ENCODE measurements around the gene MRPL38. TPM values are rescaled to one million over a fixed set of nuclear protein-coding genes. Genes with fewer than 3 reads are reported as not detected.

MRPL38 gene
- total RNA-seq, 2 donors from 2014 or later = 40.3 to 85.6 TPM

DNA sequence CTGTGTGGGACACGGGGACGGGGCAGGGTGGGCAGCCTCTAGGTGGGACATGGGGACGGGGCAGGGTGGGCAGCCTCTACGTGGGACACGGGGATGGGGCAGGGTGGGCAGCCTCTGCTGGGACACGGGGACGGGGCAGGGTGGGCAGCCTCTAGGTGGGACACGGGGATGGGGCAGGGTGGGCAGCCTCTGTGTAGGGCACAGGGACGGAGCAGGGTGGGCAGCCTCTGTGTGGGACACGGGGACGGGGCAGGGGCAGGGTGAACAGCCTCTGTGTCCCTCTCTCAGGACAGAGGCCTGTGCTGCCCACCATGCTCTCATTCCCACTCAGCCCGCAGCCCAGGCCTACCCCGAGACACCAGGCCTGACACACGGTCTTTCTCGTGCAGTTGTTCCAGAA, 16.9 kb upstream of the MRPL38 start:
- WGBS = 90% methylated on average over 15 of the region's 15 CpGs
- Histone ChIP-seq H3K4me1 (replicated peaks) (no peaks in the 10 kb centered on the region), H3K9me3 (no peaks in the 10 kb centered on the region), H3K27me3 (replicated peaks; ENCODE audit: insufficient read depth) (no peaks in the 10 kb centered on the region), H3K27ac (no peak overlapping the region), H3K36me3 (no peaks in the 10 kb centered on the region), H3K4me3 (no peak overlapping the region)
- no peak for DNase-seq (ENCODE audit: low spot score)
- intact Hi-C loops (cut with DNase I) = no loop called here
- TF ChIP-seq, protein P1, sequence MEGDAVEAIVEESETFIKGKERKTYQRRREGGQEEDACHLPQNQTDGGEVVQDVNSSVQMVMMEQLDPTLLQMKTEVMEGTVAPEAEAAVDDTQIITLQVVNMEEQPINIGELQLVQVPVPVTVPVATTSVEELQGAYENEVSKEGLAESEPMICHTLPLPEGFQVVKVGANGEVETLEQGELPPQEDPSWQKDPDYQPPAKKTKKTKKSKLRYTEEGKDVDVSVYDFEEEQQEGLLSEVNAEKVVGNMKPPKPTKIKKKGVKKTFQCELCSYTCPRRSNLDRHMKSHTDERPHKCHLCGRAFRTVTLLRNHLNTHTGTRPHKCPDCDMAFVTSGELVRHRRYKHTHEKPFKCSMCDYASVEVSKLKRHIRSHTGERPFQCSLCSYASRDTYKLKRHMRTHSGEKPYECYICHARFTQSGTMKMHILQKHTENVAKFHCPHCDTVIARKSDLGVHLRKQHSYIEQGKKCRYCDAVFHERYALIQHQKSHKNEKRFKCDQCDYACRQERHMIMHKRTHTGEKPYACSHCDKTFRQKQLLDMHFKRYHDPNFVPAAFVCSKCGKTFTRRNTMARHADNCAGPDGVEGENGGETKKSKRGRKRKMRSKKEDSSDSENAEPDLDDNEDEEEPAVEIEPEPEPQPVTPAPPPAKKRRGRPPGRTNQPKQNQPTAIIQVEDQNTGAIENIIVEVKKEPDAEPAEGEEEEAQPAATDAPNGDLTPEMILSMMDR (IDR thresholded peaks at IDR 0.05) = no peak
- TF ChIP-seq POLR2AphosphoS5 (IDR thresholded peaks at IDR 0.05) (no peak), POLR2A (IDR thresholded peaks at IDR 0.05) (no peak)

DNA sequence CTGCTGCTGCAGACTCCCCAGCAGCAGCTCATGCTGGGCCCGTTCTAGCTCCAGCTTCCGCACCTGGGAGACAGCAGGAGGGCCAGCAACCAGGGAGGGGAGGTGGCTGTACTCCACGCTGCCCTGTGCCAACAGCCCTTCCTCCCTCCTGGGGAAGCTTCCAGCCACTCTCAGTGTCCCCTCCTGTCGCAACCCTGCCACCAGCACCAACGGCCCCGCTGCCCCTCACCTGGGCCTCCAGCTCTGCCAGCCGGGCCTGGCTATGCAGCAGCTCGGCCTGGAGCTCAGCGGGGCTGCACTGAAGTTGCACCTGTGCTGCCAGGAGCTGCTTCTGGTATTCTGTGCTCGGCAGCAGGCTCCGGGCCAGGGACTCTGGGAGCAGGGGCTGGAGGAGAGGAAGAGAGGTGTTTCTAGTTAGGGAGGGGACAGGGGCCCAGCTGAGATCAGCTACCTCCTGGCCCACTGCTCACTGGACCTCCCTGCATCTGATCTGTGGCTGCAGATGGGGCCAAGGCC, 15.4 kb upstream of the MRPL38 start:
- 94% methylated on average over 11 of the region's 11 CpGs for WGBS
- no peaks in the 10 kb centered on the region for H3K4me1 ChIP-seq (replicated peaks)
- no peaks in the 10 kb centered on the region for H3K36me3 ChIP-seq
- H3K4me3 ChIP-seq = no peak overlapping the region
- no peak for DNase-seq (ENCODE audit: low spot score)
- H3K9me3 ChIP-seq = no peaks in the 10 kb centered on the region
- H3K27ac ChIP-seq = no peak overlapping the region
- no peak for TF ChIP-seq POLR2AphosphoS5 (IDR thresholded peaks at IDR 0.05)
- TF ChIP-seq, protein P1 (IDR thresholded peaks at IDR 0.05) = no peak
- TF ChIP-seq POLR2A (IDR thresholded peaks at IDR 0.05) = no peak
- intact Hi-C loops (cut with DNase I) = no loop called here
- H3K27me3 ChIP-seq (replicated peaks; ENCODE audit: insufficient read depth) = no peaks in the 10 kb centered on the region

DNA sequence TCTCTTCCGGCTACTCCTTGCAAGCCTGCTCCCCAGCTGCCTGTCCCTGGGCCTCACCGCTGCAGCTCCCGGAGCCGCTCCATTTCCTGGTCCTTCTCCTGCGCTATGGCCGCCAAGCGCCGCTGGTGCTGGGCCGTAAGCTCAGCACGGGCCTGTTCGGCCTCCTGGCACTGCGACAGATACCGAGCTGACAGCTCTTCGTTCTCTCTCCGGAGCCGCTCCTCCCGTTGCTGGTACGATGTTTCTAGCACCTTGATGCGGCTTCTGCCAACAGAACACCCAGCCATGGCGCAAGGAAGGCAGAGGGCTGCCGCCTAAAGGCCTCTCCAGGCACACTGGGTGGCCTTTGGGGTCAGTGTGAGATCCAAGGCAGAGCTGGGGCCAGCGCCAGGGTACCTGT, 14.9 kb upstream of the MRPL38 start:
- no peak for TF ChIP-seq POLR2AphosphoS5 (IDR thresholded peaks at IDR 0.05)
- TF ChIP-seq, protein P1 (IDR thresholded peaks at IDR 0.05) = no peak
- no peak for TF ChIP-seq POLR2A (IDR thresholded peaks at IDR 0.05)
- intact Hi-C loops (cut with DNase I) = no loop called here
- WGBS = 94% methylated on average over 22 of the region's 22 CpGs
- no peaks in the 10 kb centered on the region for H3K9me3 ChIP-seq
- no peaks in the 10 kb centered on the region for H3K27me3 ChIP-seq (replicated peaks; ENCODE audit: insufficient read depth)
- no peak overlapping the region for H3K27ac ChIP-seq
- H3K4me3 ChIP-seq = no peak overlapping the region
- H3K4me1 ChIP-seq (replicated peaks) = no peaks in the 10 kb centered on the region
- DNase-seq (ENCODE audit: low spot score) = no peak
- no peaks in the 10 kb centered on the region for H3K36me3 ChIP-seq

DNA sequence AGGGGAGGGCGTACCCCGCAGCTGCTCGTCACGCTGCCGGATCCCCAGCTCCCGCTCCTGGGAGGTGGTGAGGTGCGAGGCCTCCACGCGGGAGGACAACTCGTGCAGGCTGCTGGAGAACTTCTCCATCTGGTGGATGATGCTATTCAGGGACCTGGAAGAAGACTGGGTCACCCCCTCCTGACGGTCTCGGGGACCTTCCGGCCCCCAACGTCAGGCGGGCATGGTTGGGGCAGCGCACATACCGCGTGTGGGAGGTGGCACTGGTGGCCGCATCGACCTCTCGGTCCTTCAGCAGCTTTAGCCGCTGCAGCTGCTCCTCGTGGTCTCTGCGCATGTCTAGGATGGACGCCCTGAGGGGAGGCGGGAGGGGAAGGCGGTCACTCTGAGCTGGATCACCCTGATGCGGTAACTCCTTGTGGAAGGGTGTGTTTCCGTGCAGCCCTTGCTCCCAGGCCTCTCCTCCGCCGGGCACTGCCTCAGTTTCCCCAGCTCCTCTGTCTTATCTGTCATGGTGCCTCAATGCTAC, 13.3 kb upstream of the MRPL38 start:
- no peak overlapping the region for H3K4me3 ChIP-seq
- H3K36me3 ChIP-seq = no peaks in the 10 kb centered on the region
- 95% methylated on average over 31 of the region's 31 CpGs for WGBS
- H3K4me1 ChIP-seq (replicated peaks) = no peaks in the 10 kb centered on the region
- TF ChIP-seq, protein P1 (IDR thresholded peaks at IDR 0.05) = no peak
- TF ChIP-seq POLR2A (IDR thresholded peaks at IDR 0.05) (no peak), POLR2AphosphoS5 (IDR thresholded peaks at IDR 0.05) (no peak)
- intact Hi-C loops (cut with DNase I) = no loop called here
- no peak overlapping the region for H3K27ac ChIP-seq
- H3K27me3 ChIP-seq (replicated peaks; ENCODE audit: insufficient read depth) = no peaks in the 10 kb centered on the region
- no peaks in the 10 kb centered on the region for H3K9me3 ChIP-seq
- DNase-seq (ENCODE audit: low spot score) = no peak
